ENCODE measurements around the gene RASGRP1. TPM values are rescaled to one million over a fixed set of nuclear protein-coding genes. Genes with fewer than 3 reads are reported as not detected.

The RASGRP1 gene
- total RNA-seq, 1 donor: 9.5 TPM

DNA sequence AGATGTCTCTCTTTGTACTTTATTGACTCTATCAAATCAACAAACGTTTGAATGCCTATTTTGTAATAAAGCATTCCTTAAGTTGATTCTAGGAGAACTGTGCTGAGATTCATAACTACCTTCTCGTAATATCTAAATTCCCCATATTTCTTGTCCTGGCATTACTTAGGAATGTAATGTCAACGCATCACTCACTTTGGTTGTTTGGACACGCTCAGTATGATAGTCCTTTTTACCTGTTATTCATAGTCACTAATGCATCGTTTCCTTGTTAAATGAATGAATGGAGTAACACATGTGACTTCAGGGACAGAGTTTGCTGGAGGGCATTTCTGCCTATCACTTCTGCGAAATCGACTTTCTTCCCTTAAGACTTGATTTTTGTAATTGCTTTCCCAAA is 44.1 kb upstream of the RASGRP1 start:
- no peak overlapping the region for H3K4me3 ChIP-seq (ENCODE audit: low read depth, low read length)
- no peak for TF ChIP-seq CTCF (IDR thresholded peaks at IDR 0.05; ENCODE audit: insufficient read depth, low read depth, low read length)
- no peak for DNase-seq (ENCODE audit: low read depth)

GRCh38 chr15:38605744-38606143 is 41.1 kb upstream of the RASGRP1 start:
- DNase-seq (ENCODE audit: low read depth): no peak
- no peak overlapping the region for H3K4me3 ChIP-seq (ENCODE audit: low read depth, low read length)
- TF ChIP-seq CTCF (IDR thresholded peaks at IDR 0.05; ENCODE audit: insufficient read depth, low read depth, low read length): no peak

GRCh38 chr15:38603672-38604071 is 39.1 kb upstream of the RASGRP1 start:
- DNase-seq (ENCODE audit: low read depth): no peak
- H3K4me3 ChIP-seq (ENCODE audit: low read depth, low read length): no peak overlapping the region
- TF ChIP-seq CTCF (IDR thresholded peaks at IDR 0.05; ENCODE audit: insufficient read depth, low read depth, low read length): no peak

GRCh38 chr15:38602910-38603670 is 38.5 kb upstream of the RASGRP1 start:
- no peak for TF ChIP-seq CTCF (IDR thresholded peaks at IDR 0.05; ENCODE audit: insufficient read depth, low read depth, low read length)
- DNase-seq (ENCODE audit: low read depth): no peak
- H3K4me3 ChIP-seq (ENCODE audit: low read depth, low read length): no peak overlapping the region

DNA sequence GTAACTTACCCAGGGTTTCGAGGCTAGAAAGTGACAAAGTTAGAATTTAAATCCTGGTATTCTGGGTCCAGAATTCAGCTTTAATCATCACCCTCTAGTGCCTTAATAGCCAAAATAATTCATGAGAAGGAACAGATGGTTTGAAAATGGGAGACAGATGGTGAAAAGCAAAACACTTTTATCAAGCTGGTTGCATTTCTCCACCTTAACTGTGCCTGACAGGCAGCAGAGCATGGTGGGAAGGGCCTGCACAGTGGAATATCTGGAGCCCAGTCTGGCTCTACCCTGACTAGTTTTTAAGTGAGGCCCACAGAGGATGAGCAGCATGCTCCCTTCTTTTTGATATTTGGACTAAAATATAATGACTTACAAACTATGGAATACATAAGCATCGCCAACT is 35.6 kb upstream of the RASGRP1 start:
- no peak overlapping the region for H3K4me3 ChIP-seq (ENCODE audit: low read depth, low read length)
- no peak for DNase-seq (ENCODE audit: low read depth)
- no peak for TF ChIP-seq CTCF (IDR thresholded peaks at IDR 0.05; ENCODE audit: insufficient read depth, low read depth, low read length)

DNA sequence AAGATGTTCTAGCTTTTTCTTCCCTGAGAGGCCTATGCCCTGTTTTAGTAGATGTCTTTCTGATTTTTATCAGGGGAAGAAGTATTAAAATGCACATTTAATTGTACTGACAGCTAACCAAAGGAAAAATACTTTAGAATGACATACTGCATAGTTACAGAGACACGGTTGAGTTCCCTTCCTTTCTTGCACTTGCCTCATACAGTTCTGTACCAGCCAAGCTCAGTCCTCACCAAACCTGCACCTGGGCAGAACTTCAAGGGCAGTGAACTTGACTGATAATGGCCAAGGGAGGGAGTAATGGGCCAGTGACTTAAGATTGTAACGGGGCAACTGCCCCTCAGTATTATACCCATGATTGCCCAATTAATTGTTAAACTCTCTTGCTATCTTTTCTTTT is 34.1 kb upstream of the RASGRP1 start:
- TF ChIP-seq CTCF (IDR thresholded peaks at IDR 0.05; ENCODE audit: insufficient read depth, low read depth, low read length): no peak
- H3K4me3 ChIP-seq (ENCODE audit: low read depth, low read length): no peak overlapping the region
- no peak for DNase-seq (ENCODE audit: low read depth)
